Endothelial cell of umbilical vein (primary cell): ENCODE measurements around the gene FGF16. TPM values are rescaled to one million over a fixed set of nuclear protein-coding genes. Genes with fewer than 3 reads are reported as not detected.

Experiments used
- BruUV-seq: library from RNA; stranded (reverse); fragments of 400-500 nt; replicated peaks from 2 replicates; lab custom pipeline; 2021; lab: Mats Ljungman, UMichigan
- CTCF ChIA-PET: fragments of 300-600, 350-600 bp; sonication (Branson Sonifier 250); formaldehyde crosslinking; loops from one replicate; lab custom pipeline; 2021; ENCODE audit warnings: antibody characterized with exemption, inconsistent platforms; lab: Charles Lee
- POLR2A ChIA-PET: fragments of 300-600, 350-600 bp; sonication (Branson Sonifier 250); formaldehyde crosslinking; loops from one replicate; lab custom pipeline; 2021; ENCODE audit warnings: antibody characterized with exemption, inconsistent platforms; lab: Charles Lee
- DNase-seq: peaks from one replicate; pipeline ENCODE4 v3.0.0-alpha.2; 2011; ENCODE audit warnings: low read depth, low spot score
- FAIRE-seq: peaks from 2 replicates; lab custom pipeline; 2011; peaks lifted over from hg19 to GRCh38; lab: Jason Lieb, UNC
- H2AFZ ChIP-seq: 2 replicates; pipeline ENCODE4 v1.6.0; 2012; ENCODE audit warnings: low read depth, low read length, control low read depth, inconsistent platforms
- H3K27ac ChIP-seq: 2 replicates; pipeline ENCODE4 v1.5.1; 2011; ENCODE audit warnings: low read depth, mild to moderate bottlenecking, control low read depth, low read length, moderate library complexity; ENCODE audit not compliant: insufficient read depth
- H3K27me3 ChIP-seq, 2 experiments: 2 replicates each; pipeline versions ENCODE4 v1.6.0 to v1.6.1; 2011; ENCODE audit warnings: low read length in 2 of 2, mixed read lengths in 1 of 2; ENCODE audit not compliant: control insufficient read depth in 2 of 2, insufficient read depth in 2 of 2
- H3K36me3 ChIP-seq, 2 experiments: 2 replicates in 1 of 2; 3 replicates in 1 of 2; pipeline ENCODE4 v1.5.1; 2011; ENCODE audit warnings: low read length in 2 of 2, mild to moderate bottlenecking in 1 of 2, moderate library complexity in 1 of 2; ENCODE audit not compliant: control insufficient read depth in 2 of 2, insufficient read depth in 2 of 2; ENCODE audit errors: extremely low read depth in 1 of 2
- H3K4me1 ChIP-seq: 3 replicates; pipeline ENCODE4 v1.5.1; 2011; ENCODE audit warnings: mild to moderate bottlenecking, low read length; ENCODE audit not compliant: control insufficient read depth, insufficient read depth; ENCODE audit errors: extremely low read depth
- H3K4me2 ChIP-seq: 2 replicates; pipeline ENCODE4 v1.6.1; 2011; ENCODE audit warnings: low read length, control low read depth, mixed read lengths; ENCODE audit not compliant: insufficient read depth
- H3K4me3 ChIP-seq, 3 experiments: fragments of 200-600 bp in 1 of 3; sonication (generic), shearing (Covaris generic) in 1 of 3; replicated peaks in 1 of 3; 2 replicates each; pipeline ENCODE4 v1.5.1; 2011 to 2016; ENCODE audit warnings: control low read depth in 3 of 3, low read length in 3 of 3, mild to moderate bottlenecking in 2 of 3, inconsistent platforms in 1 of 3, low read depth in 1 of 3, moderate library complexity in 1 of 3; ENCODE audit not compliant: insufficient read depth in 1 of 3
- H3K79me2 ChIP-seq: 2 replicates; pipeline ENCODE4 v1.6.0; 2012; ENCODE audit warnings: low read length, inconsistent platforms; ENCODE audit not compliant: control insufficient read depth, insufficient read depth
- H3K9ac ChIP-seq: replicated peaks from 2 replicates; pipeline ENCODE3; 2011; ENCODE audit warnings: low read length, control low read depth; ENCODE audit not compliant: insufficient read depth; ENCODE audit errors: extremely low read depth
- H3K9me1 ChIP-seq: replicated peaks from 3 replicates; pipeline ENCODE4 v1.6.0; 2011; ENCODE audit warnings: mild to moderate bottlenecking, low read length; ENCODE audit not compliant: control insufficient read depth, insufficient read depth; ENCODE audit errors: extremely low read depth
- H3K9me3 ChIP-seq: replicated peaks from 2 replicates; pipeline ENCODE4 v1.5.1; 2012; ENCODE audit warnings: low read length, inconsistent platforms; ENCODE audit not compliant: control insufficient read depth, insufficient read depth
- H4K20me1 ChIP-seq: replicated peaks from 2 replicates; pipeline ENCODE3; 2011; ENCODE audit warnings: mild to moderate bottlenecking, low read length; ENCODE audit not compliant: control insufficient read depth, insufficient read depth; ENCODE audit errors: extremely low read depth
- CTCF ChIP-seq, 2 donors: IDR thresholded peaks; 1 replicate in 1 of 2; 2 replicates in 1 of 2; pipeline ENCODE4 v1.5.1; 2011; ENCODE audit warnings: low read length in 2 of 2, mild to moderate bottlenecking in 2 of 2, moderate library complexity in 2 of 2, control low read depth in 1 of 2, inconsistent platforms in 1 of 2, low read depth in 1 of 2; ENCODE audit not compliant: insufficient read depth in 1 of 2; ENCODE audit errors: extremely low read depth in 1 of 2
- JUN ChIP-seq: IDR thresholded peaks from 2 replicates; pipeline ENCODE4 v1.6.1; 2011; ENCODE audit warnings: borderline replicate concordance, low read depth; ENCODE audit not compliant: insufficient read length, insufficient read depth
- MAX ChIP-seq: IDR thresholded peaks from 2 replicates; pipeline ENCODE4 v1.6.1; 2011; ENCODE audit not compliant: insufficient read depth, insufficient read length
- MYC ChIP-seq: IDR thresholded peaks from one replicate; pipeline ENCODE4 v1.6.1; 2011; ENCODE audit warnings: mild to moderate bottlenecking, low read depth, low read length
- POLR2A ChIP-seq: IDR thresholded peaks from 2 replicates; pipeline ENCODE4 v1.6.1; 2012; ENCODE audit warnings: low read depth, mild to moderate bottlenecking, control low read depth, low read length
- dilution Hi-C: fragments of 300-500 bp; cut with MboI; formaldehyde crosslinking; loops from one replicate; pipeline ENCODE4 v1.15.0; 2019; ENCODE audit warnings: low sequenced_read_pairs; ENCODE audit not compliant: extremely low pct_ligation_motif_present
- intact Hi-C: fragments of 100-400 bp; cut with micrococcal nuclease; formaldehyde crosslinking; loops from one replicate; pipeline ENCODE4 v1.10.0; 2022
- polyA plus RNA-seq, 4 experiments: library from polyadenylated mRNA; depleted of rRNA in 3 of 4; stranded (reverse) in 3 of 4; unstranded in 1 of 4; fragments of >200 nt; gene quantifications; 2 replicates each; pipeline versions ENCODE4 v1.2.1 to v1.2.3, GENCODE V29; 2011 to 2012; ENCODE audit warnings: missing spikeins in 1 of 4
- total RNA-seq: library from RNA; stranded (reverse); gene quantifications from 2 replicates; pipeline ENCODE4 v1.2.3, GENCODE V29; 2021

Gene FGF16
- total and polyA plus RNA-seq, 2 donors (not counting 3 experiments of a cell fraction or from before 2014, with no cell fraction given): 3.1 to 3.8 TPM

DNA sequence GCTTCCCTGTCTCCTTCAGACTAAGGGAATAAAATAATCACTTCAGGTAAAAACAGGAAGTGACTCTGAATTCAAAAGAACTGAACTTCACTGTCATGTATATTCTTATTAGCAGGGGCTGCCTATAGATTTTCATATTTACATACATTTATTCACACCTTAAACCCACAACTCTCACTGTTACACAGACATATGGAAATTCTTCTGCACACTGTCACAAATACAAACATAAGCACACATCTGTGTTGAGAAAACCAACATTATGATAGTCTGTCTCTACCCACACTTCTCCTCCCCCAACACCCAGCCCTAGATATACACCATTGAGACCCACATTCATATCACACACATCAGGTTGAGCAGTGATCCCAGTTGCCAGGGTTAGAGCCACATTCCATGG lies 5.7 kb upstream of the FGF16 start:
- CTCF ChIA-PET: no interaction called here
- H3K4me2 ChIP-seq: no peak overlapping the region
- dilution Hi-C loops: no loop called here

More for the DNA sequence above, 5.7 kb upstream of the FGF16 start:
- no peaks in the 10 kb centered on the region for H3K36me3 ChIP-seq
- intact Hi-C loops: loop anchor here (5.0 kb wide), 2 partner anchors 456 to 521 kb away; partner anchors contain the start of genes COX7B and MAGT1
- H4K20me1 ChIP-seq: no peaks in the 10 kb centered on the region
- H3K79me2 ChIP-seq: no peaks in the 10 kb centered on the region
- peak overlapping the region; percentile 40 for H2AFZ ChIP-seq
- BruUV-seq: no TSS peak
- H3K4me1 ChIP-seq: peaks cover 62% of the 10 kb centered on the region
- no peak overlapping the region for H3K9ac ChIP-seq
- peak overlapping the region; percentile 96 for H3K27ac ChIP-seq
- H3K27me3 ChIP-seq: no peaks in the 10 kb centered on the region
- POLR2A ChIA-PET: no interaction called here
- no peak overlapping the region for H3K4me3 ChIP-seq
- H3K9me3 ChIP-seq: no peaks in the 10 kb centered on the region
- no peak for TF ChIP-seq POLR2A
- no peak for TF ChIP-seq CTCF (IDR thresholded peaks at IDR 0.05; ENCODE audit: extremely low read depth in 1 of 2, insufficient read depth in 1 of 2, low read depth in 1 of 2, low read length in 2 of 2)
- no peak for TF ChIP-seq MYC
- no peak for TF ChIP-seq JUN
- no peak for TF ChIP-seq MAX
- DNase-seq (no peak), FAIRE-seq (no peak)
- no peaks in the 10 kb centered on the region for H3K9me1 ChIP-seq
